C1 segment of cervical spinal cord (tissue), 14 donors: ENCODE measurements around the gene MAP4.
A peak's percentile ranks its signal among the peaks of the same experiment; 100 is the strongest.

Experiments
- DNase-seq, 14 donors: peaks; one replicate each; lab custom pipeline; 2025; lab: John Stamatoyannopoulos, UW

The MAP4 gene

DNA sequence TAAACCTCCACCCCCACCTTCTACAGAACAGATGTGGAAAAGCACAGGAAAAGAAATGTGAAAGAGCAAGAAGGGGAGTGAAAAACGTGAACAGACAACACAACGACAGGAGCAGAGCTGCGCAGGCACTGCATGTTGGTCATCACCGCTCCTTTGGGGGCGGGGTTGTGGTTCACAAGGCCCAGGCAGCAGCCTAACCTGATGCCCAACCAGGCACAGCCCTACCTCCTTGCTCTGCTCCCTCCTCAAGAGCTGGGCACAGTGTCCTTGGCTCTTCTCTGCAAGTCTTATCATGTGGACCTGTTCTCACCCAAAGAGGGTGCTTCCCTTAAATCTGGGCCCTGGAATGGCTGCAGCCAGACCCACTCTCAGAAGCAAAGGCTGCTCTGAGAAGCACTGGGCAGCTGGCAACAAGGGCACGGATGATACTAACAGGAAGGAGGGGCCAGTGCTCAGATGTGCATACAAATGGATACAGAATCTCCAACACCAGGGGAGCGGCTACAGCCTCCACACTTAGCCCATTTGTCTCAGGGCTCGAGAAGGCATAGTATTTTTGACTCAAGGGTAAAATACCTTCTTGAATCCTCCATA lies 148.7 kb downstream of the MAP4 start:
- DNase-seq: no peak

DNA sequence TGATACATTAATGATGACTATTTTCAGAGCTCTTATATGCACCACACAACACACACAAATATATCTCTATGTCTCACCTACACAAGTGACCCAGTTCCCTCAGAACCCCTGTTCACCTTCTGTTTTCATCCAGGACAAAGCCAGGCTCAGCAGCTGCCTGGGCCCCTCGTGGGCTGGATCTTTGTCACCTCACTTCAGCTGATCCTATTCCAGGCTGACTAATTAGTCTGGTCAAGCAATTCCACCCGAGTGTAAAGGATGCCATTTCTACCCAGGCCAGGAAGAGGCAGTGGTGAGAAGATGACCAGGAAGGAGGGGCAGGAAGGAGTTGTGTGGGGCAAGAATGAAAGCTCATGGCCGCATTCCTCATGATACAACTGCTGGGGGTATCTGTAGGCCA lies 151.0 kb downstream of the MAP4 start:
- DNase-seq: no peak

GRCh38 chr3:47863391-47864128 lies 152.7 kb downstream of the MAP4 start:
- no peak for DNase-seq

- no peak for DNase-seq
Observed at GRCh38 chr3:47859956-47860605, 156.1 kb downstream of the MAP4 start.

- DNase-seq: no peak
Observed at GRCh38 chr3:47857151-47857550, 159.1 kb downstream of the MAP4 start.

- DNase-seq: peak in 5 of 14 donors; percentile 18 to 32 (median 22)
Observed at GRCh38 chr3:47856669-47857068, 159.5 kb downstream of the MAP4 start.

DNA sequence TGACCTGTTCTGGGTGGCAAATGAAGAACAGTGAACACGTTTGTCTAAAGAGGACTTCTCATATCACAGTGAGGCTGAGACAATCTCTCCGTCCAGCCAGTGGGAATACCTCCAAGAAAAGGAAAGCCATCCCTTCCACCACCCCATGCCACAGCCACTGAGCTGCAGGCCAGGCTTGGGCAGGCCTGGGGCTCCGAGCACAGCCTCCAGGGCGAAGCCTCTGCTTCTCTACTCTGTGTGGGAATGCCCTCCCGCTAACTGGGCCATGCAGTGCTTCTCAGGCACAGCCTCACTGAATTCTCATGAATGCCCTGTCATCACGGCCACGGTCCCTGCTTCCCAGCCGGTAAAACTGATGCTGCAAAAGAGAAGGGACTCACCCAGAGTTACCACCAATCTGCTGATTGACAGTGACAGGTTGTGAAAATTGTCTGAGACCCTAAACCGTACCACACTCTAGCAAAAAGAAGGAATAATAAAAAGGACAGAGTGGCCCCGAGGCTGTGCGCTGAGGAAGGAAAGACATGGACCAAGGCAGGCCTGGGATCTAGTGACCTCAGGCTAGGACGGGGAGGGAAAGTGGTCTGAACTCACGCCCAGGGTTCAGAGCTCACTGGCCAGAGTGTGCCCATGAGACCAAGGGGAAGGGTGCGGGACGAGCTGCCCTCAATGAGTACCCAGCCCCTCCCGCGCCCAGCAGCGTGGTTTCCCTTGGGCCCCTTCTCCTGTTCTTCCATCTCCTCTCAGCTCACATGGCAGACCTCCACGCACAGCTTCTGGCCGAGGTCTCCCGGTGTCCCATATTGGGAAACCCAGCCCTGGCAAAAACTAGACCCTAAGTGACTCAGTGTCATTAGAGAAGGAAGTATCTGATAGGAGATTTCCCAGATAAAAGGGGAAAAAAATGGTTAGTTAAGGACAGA lies 160.5 kb downstream of the MAP4 start:
- DNase-seq: no peak

GRCh38 chr3:47854720-47855455 lies 161.3 kb downstream of the MAP4 start:
- DNase-seq: no peak

- DNase-seq: no peak
Observed at GRCh38 chr3:47854267-47854666, 161.9 kb downstream of the MAP4 start.

GRCh38 chr3:47852604-47853602 lies 163.3 kb downstream of the MAP4 start:
- DNase-seq: peak in 6 of 14 donors; percentile 14 to 49 (median 21)

DNA sequence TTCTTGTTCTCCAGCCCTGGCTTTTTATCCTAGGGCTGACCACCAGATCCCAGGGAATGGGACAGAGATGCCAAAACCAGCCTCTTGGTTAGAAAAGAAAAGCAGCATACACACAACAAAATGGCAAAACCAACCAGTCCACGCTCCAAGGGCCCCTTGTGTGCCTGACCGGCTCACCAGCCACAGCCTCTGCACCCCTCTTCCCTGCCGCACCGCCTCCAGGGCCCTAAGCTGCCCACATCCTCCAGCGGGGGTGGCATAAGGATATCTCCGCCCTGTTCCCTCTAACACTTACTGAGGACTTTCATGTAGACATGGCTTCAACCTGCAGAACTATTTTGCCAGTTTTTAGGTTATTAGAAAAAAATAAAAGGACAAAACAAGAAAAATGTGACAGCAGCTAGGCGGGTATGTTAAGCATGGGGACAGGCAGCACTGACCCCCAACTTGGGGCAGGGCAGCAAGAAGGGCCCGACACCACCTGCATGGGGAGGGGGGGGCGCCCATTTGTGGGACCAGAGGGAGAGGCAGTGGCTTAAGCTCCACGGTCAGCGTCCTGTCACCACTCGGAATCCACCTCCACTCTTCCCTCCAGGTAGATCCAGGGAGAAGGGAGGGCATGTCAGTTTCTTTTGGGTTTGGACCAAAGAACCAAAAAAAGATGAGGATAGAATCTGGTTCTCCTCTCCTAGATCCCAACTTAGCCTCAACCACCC lies 164.2 kb downstream of the MAP4 start:
- DNase-seq: no peak

- DNase-seq: no peak
Observed at GRCh38 chr3:47850564-47851410, 165.4 kb downstream of the MAP4 start.

- no peak for DNase-seq
Observed at GRCh38 chr3:47849699-47850563, 166.3 kb downstream of the MAP4 start.

DNA sequence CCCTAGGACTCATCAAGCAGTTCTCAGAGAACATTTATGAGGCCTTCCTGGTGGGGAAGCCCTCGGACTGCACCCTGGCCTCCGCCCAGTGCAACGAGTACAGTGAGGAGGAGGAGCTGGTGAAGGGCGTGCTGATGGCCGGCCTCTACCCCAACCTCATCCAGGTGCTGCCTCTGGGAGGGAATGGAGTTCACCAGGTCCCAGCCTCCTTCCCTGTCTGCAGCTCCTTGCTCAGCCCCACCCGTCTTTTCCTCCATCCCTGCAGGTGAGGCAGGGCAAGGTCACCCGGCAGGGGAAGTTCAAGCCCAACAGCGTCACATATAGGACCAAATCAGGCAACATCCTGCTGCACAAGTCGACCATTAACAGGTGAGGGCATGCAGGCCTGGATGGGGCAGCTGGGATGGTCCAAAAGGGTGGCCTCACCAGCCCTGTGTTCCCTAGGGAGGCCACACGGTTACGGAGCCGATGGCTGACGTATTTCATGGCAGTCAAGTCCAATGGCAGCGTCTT lies 167.0 kb downstream of the MAP4 start:
- no peak for DNase-seq

DNA sequence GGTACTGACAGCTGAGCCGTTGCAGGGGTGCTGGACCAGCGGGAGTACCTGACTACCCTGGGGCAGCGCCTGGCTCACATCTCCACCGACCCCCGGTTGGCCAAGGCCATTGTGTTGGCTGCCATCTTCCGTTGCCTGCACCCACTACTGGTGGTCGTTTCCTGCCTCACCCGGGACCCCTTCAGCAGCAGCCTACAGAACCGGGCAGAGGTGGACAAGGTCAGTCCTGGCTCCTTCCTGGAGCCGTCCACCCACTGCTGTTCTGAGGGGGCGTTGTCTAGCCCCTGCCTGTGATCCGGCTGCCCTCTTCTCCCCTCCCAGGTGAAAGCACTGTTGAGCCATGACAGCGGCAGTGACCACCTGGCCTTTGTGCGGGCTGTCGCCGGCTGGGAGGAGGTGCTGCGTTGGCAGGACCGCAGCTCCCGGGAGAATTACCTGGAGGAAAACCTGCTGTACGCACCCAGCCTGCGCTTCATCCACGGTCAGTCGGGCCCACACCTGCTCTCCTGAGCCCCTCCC lies 167.6 kb downstream of the MAP4 start:
- DNase-seq: no peak

DNA sequence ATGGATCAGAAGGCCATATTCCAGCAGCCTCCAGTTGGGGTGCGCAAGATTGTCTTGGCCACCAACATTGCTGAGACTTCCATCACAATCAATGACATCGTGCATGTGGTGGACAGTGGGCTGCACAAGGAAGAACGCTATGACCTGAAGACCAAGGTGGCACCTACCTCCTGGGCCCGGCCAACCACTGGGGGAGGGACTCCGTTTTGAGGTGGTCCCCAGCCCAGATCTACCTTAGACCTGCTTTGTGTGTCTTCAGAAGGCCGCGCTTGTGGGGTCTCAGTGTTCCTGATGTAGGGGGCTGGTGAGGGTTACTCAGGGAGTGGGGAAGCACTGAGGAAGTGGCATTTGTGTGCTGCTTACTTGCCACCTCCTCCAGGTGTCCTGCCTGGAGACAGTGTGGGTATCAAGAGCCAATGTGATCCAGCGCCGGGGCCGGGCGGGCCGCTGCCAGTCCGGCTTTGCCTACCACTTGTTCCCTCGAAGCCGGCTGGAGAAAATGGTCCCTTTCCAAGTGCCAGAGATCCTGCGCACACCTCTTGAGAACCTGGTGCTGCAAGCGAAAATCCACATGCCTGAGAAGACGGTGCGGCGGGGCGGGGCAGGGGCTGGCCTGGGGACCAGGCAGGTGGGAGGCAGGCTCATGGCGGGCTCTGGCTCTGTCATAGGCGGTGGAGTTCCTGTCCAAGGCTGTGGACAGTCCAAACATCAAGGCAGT lies 168.3 kb downstream of the MAP4 start:
- no peak for DNase-seq
